Activated CD4-positive, alpha-beta T cell treated with anti-CD3 and anti-CD28 coated beads for 36 hours (primary cell): ENCODE data around the gene C1RL. TPM values are rescaled to one million over a fixed set of nuclear protein-coding genes. Genes with fewer than 3 reads are reported as not detected.

Experiments used
- ATAC-seq: fragments of 200-7000 bp; cut with Tn5 transposase; one replicate; pipeline ENCODE4 v1.10.0; 2021; ENCODE audit warnings: mild to moderate bottlenecking, moderate library complexity
- CTCF ChIA-PET: fragments of 350-600 bp; sonication (Branson Sonifier 250); formaldehyde crosslinking; loops from one replicate; lab custom pipeline; 2021; ENCODE audit warnings: antibody characterized with exemption; lab: Charles Lee
- POLR2A ChIA-PET: fragments of 350-600 bp; sonication (Branson Sonifier 250); formaldehyde crosslinking; loops from one replicate; lab custom pipeline; 2021; ENCODE audit warnings: antibody characterized with exemption, inconsistent platforms; lab: Charles Lee
- DNase-seq: peaks from one replicate; pipeline ENCODE4 v3.0.0-alpha.2; 2020
- H3K27ac Mint-ChIP-seq: one replicate; pipeline ENCODE4 v1.8.0; 2021; ENCODE audit warnings: mixed read lengths
- H3K27me3 Mint-ChIP-seq: one replicate; pipeline ENCODE4 v1.8.0; 2021; ENCODE audit warnings: mixed read lengths
- H3K36me3 Mint-ChIP-seq: one replicate; pipeline ENCODE4 v1.8.0; 2021; ENCODE audit warnings: low read depth, mixed read lengths
- H3K4me1 Mint-ChIP-seq: one replicate; pipeline ENCODE4 v1.8.0; 2021; ENCODE audit warnings: mixed read lengths
- H3K4me3 Mint-ChIP-seq: one replicate; pipeline ENCODE4 v1.8.0; 2021; ENCODE audit warnings: mild to moderate bottlenecking, moderate library complexity, mixed read lengths
- H3K9me3 Mint-ChIP-seq: one replicate; pipeline ENCODE4 v1.8.0; 2021; ENCODE audit warnings: low read depth, mixed read lengths
- intact Hi-C, 2 experiments: fragments of 100-400 bp; cut with DNase I in 1 of 2; cut with micrococcal nuclease in 1 of 2; formaldehyde crosslinking; loops; one replicate each; pipeline versions ENCODE4 v1.14.2 to v1.15.1; 2022 to 2024; cut with DNase I, micrococcal nuclease
- total RNA-seq, 2 experiments: library from RNA; stranded (reverse); gene quantifications; one replicate each; pipeline ENCODE4 v1.2.3, GENCODE V29; 2021

The C1RL gene
- total RNA-seq, 2 experiments from 2014 or later: 17.3 to 18.9 TPM

DNA sequence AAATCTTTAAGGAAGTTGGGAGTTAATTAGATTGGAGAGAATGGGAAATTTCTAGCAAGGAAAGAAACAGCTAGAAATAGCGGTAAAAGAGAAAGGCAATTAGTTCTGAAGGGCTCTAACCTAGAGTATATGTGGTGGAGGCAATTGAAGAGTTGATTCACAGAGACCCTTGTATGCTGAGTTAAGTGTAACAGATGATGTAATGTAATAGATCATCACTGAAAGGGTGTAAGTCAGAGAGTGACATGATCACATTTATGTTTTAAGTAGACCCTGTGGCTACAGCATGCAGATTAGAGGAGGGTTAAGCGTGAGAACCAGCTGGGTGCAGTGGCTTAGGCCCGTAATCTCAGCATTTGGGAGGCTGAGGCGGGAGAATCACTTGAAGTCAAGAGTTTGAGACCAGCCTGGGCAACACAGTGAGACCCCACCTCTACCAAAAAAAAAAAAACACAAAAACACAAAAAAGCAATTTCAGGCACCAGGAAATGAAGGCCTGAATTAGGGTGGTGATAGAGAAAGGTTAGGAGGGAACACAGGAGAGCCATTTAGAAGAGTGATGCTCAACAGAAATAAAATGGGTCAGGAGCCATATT lies 16.7 kb upstream of the C1RL start:
- CTCF ChIA-PET: interaction anchor here (0.6 to 1.2 kb wide), 3 partner anchors 13 to 19 kb away, joined by 3 to 5 read pairs (median 3); no protein-coding TSS in a partner anchor
- Mint-ChIP-seq H3K4me1 (peaks cover 17% of the 10 kb centered on the region), H3K9me3 (no peaks in the 10 kb centered on the region), H3K27ac (no peak overlapping the region), H3K4me3 (no peak overlapping the region), H3K27me3 (no peaks in the 10 kb centered on the region), H3K36me3 (peaks cover 3% of the 10 kb centered on the region)
- ATAC-seq: no peak
- POLR2A ChIA-PET: no interaction called here
- DNase-seq: no peak
- intact Hi-C loops: no loop called here

DNA sequence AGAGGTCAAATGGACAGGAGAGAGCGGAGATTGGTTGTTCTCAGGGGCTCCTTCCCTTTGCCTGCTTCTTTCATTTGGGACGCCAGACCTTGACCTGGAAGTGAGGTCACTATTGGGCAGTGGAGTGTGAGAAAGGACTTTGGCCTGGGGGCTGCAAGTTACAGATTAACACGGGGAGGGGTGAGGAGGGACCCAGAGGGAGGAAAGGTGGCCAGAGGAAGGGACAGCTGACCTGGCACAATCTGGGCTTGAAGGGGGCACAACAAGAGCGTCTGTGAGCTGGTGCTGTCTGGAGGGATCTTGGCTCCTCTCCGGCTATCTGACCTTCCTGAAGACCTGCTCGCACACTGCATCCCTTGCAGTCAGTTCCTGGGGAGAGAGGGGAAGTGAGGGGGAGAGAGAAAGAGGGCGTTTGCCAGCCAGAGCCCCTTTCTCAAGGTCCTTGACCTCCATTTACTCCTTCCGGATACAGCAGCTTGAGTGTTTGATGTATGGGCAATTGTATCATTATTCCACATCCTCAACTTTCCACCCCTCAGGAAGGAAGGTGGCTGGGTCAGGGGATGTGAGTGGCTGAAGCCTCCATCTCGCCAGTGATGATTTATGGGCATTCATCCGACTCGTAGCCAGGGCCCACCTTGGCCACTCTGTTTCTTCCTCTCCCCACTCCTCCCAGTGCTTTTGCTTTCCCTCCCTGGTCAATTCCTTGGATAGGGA lies 14.9 kb upstream of the C1RL start:
- no peak overlapping the region for H3K27ac Mint-ChIP-seq
- ChIA-PET CTCF (interaction anchor here (1.1 kb wide), 1 partner anchor 10 kb away, joined by 3 read pairs; no protein-coding TSS in a partner anchor), POLR2A (no interaction called here)
- no peaks in the 10 kb centered on the region for H3K9me3 Mint-ChIP-seq
- DNase-seq (no peak), ATAC-seq (no peak)
- intact Hi-C loops: no loop called here
- peaks cover 3% of the 10 kb centered on the region for H3K36me3 Mint-ChIP-seq
- H3K4me3 Mint-ChIP-seq: no peak overlapping the region
- peaks cover 4% of the 10 kb centered on the region for H3K4me1 Mint-ChIP-seq
- no peaks in the 10 kb centered on the region for H3K27me3 Mint-ChIP-seq

DNA sequence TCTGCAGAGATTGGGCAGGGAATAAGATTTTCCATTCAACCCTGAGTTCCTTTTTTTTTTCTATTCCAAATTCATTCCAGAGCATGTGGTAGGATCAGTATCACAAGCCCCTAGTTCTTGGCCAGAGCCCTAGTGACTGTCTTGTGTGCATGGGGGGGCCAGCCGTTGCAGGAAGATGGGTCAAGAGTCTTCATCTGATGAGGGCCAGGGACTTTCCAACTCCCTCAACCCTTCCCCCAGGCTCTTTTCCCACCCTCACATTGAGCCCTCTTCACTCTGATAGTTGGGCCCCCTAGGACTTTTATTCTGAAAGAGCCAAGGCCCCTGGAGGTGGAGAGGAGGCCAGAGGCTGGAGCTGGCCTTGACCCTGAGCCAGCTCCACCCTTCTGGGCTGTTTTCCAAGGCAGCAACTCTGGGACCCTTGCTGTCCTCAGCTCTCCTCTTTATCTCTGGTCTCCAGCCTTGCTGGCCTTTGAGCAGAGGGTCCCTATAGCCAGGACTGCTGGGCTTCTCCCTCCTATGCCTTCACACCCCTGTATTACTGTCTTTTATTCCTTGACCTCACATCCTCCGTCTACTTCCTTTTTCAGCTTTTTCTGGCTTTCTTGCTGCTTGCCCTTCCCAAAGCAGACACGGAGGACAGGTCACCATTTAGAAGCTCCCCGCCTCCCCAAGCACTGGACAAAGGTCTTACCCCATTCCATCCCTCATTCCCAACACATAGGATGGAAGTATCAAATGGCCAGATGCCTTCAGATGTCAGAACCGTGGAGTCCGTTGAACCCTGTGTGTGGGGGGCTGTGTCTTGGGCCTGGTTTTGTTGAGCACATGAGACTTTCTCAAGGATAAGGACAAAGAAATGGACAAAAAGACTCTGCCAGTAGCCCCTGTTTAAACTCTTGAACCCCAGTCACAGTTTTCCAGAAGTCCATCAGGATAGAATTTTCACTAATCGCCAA lies 14.1 kb upstream of the C1RL start:
- ChIA-PET POLR2A (no interaction called here), CTCF (interaction anchor here (0.5 to 1.1 kb wide), 3 partner anchors 10 to 639 kb away, joined by 3 read pairs; no protein-coding TSS in a partner anchor)
- Mint-ChIP-seq H3K27me3 (no peaks in the 10 kb centered on the region), H3K9me3 (no peaks in the 10 kb centered on the region), H3K4me1 (no peaks in the 10 kb centered on the region), H3K27ac (no peak overlapping the region), H3K4me3 (no peak overlapping the region), H3K36me3 (peaks cover 8% of the 10 kb centered on the region)
- intact Hi-C loops: no loop called here
- ATAC-seq: no peak
- no peak for DNase-seq

DNA sequence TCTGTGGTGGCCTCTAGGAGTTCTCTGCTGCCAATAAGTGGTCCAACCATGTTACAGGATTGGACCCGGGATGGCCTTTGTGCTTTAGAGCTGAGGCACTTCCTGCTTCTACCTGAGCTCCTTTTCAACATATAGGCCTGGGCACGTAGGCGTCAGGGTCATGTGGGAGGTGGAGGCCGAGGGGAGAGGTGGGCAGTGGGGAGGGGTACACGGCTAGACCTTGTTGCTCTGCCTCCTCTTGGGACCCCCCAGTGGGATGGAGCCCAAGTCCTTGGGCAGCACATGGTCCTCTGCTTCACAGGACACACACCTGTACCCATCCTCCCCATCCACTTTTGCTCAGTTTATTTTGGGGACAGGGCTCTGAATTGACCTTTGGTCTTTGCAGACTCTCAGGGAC lies 12.3 kb upstream of the C1RL start:
- ChIA-PET CTCF (interaction anchor here (1.8 kb wide), 1 partner anchor 12 kb away, joined by 6 read pairs; the partner anchor contains the start of gene C1RL), POLR2A (no interaction called here)
- no peak overlapping the region for H3K4me3 Mint-ChIP-seq
- ATAC-seq (no peak), DNase-seq (no peak)
- H3K9me3 Mint-ChIP-seq: no peaks in the 10 kb centered on the region
- H3K36me3 Mint-ChIP-seq: peaks cover 19% of the 10 kb centered on the region
- intact Hi-C loops: no loop called here
- no peak overlapping the region for H3K27ac Mint-ChIP-seq
- H3K27me3 Mint-ChIP-seq: no peaks in the 10 kb centered on the region
- no peaks in the 10 kb centered on the region for H3K4me1 Mint-ChIP-seq

DNA sequence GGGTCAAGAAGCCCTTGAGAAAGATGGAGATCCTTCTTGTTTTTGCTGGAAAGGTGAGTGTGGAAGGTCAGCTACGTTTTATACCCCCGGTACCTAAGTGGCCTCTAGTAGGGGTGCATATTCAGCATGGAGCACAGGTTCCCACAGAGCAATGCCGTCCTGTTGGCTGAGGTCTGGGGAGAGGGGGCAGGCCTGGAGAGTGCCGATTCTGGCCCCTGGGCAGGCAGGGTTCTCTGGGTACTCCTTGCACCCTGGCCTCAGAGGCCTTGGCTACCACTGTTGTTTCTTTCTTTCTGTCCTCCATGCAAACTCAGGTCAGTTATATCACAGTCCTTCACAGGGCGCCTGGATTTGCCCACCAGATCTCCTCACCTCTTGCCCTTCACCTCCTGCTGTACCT lies 11.2 kb upstream of the C1RL start:
- DNase-seq: no peak
- Mint-ChIP-seq H3K9me3 (no peaks in the 10 kb centered on the region), H3K27me3 (no peaks in the 10 kb centered on the region), H3K4me1 (no peaks in the 10 kb centered on the region), H3K36me3 (peaks cover 30% of the 10 kb centered on the region), H3K4me3 (no peak overlapping the region), H3K27ac (no peak overlapping the region)
- ChIA-PET POLR2A (no interaction called here), CTCF (interaction anchor here (0.6 kb wide), 1 partner anchor 32 kb away, joined by 4 read pairs; no protein-coding TSS in a partner anchor)
- ATAC-seq: no peak
- intact Hi-C loops: no loop called here

DNA sequence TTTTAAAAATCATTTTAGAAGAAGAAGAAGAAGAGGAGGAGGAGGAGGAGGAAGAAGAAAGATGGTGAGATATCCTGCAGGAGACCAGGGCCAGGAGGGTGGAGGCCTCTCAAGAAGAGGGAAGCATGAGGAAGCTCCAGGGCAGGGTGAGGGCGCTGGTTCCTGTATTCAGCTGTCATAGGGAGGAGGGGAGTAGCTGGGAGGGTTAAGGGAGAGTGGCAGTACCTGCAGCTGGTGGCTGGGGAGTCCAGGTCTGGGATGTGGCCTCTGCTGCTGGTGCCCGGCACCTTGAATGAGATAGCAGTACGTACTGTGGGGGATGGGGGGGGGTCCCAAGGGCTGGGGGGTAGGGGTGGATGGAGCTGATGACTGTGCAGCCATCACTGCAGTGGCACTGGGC lies 9.9 kb upstream of the C1RL start:
- Mint-ChIP-seq H3K4me1 (no peaks in the 10 kb centered on the region), H3K36me3 (peaks cover 39% of the 10 kb centered on the region), H3K27ac (no peak overlapping the region), H3K27me3 (no peaks in the 10 kb centered on the region), H3K4me3 (no peak overlapping the region), H3K9me3 (no peaks in the 10 kb centered on the region)
- intact Hi-C loops: no loop called here
- ChIA-PET POLR2A (no interaction called here), CTCF (interaction anchor here (0.6 kb wide), 2 partner anchors 111 to 498 kb away, joined by 3 read pairs; no protein-coding TSS in a partner anchor)
- ATAC-seq (no peak), DNase-seq (peak; percentile 1)

DNA sequence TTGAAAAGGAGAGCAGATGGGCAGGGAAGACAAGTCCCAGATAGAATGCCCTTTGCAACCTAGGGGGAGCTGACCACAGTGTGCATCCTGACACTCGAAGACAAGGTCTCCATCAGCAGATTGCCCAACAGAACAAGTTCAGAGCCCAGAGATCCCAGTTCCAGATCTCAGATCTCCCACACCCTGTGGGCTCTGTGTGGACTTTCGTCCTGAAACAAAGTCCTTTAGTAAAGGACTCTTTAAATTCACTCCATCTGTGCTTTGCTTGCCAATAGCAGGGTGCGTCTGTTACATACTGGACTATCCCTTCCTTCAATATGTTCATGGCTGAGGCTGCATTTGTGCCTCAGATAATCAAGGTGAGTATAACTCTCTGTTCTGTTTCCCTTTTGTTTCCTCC lies 8.7 kb upstream of the C1RL start:
- Mint-ChIP-seq H3K4me3 (no peak overlapping the region), H3K36me3 (peaks cover 46% of the 10 kb centered on the region), H3K4me1 (peaks cover 6% of the 10 kb centered on the region), H3K27me3 (no peaks in the 10 kb centered on the region), H3K9me3 (no peaks in the 10 kb centered on the region), H3K27ac (no peak overlapping the region)
- CTCF ChIA-PET: interaction anchor here (0.5 to 1.0 kb wide), 4 partner anchors 9 to 184 kb away, joined by 3 read pairs; partner anchors contain the start of gene C1RL
- ATAC-seq (no peak), DNase-seq (no peak)
- POLR2A ChIA-PET: no interaction called here
- intact Hi-C loops: no loop called here

DNA sequence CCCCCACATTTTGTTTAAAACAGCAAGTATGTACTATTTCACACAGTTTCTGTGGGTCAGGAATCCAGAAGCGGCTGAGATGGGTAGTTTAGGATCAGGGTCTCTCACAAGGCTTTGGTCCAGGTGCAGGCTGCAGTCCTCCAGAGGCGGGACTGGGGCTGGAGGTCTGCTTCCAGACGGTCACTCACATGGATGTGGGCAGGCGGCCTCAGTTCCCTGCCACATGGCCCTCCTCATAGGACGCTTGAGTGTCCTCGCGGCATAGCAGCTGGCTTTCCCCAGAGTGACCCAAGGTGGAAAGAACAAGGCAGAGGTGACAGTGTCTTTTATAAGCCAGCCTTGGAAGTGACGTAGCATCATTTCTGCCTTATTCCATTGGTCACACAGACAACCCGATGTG lies 7.9 kb upstream of the C1RL start:
- no peak for ATAC-seq
- Mint-ChIP-seq H3K36me3 (peaks cover 46% of the 10 kb centered on the region), H3K9me3 (no peaks in the 10 kb centered on the region), H3K4me1 (peaks cover 6% of the 10 kb centered on the region), H3K27me3 (no peaks in the 10 kb centered on the region), H3K4me3 (no peak overlapping the region), H3K27ac (no peak overlapping the region)
- peak; percentile 2 for DNase-seq
- ChIA-PET CTCF (interaction anchor here (0.5 to 0.9 kb wide), 3 partner anchors 53 to 183 kb away, joined by 3 read pairs; no protein-coding TSS in a partner anchor), POLR2A (no interaction called here)
- intact Hi-C loops: no loop called here

DNA sequence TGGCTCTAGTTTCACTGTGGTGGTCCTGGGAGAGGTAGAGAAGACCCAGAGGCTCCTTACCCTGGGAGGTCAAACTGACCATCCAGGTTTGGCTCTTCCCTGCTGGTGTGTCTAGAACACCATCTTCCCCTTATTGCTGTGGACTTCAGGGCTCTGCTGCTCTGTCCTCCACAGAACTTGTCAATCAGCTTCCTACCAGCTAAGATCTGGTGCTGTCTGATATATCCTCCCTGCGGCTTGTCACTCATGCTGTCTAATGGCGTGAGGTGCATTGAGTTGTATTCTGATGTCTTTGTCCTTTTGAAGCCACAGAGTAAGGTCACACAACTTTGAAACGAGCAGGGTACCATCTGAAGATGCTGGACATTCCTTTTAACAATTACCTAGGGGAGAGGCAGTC lies 7.2 kb upstream of the C1RL start:
- ATAC-seq: no peak
- H3K27ac Mint-ChIP-seq: no peak overlapping the region
- no peak for DNase-seq
- intact Hi-C loops: no loop called here
- H3K27me3 Mint-ChIP-seq: no peaks in the 10 kb centered on the region
- H3K4me3 Mint-ChIP-seq: no peak overlapping the region
- ChIA-PET CTCF (interaction anchor here (0.6 to 0.7 kb wide), 4 partner anchors 9 to 449 kb away, joined by 3 read pairs; no protein-coding TSS in a partner anchor), POLR2A (no interaction called here)
- peaks cover 8% of the 10 kb centered on the region for H3K4me1 Mint-ChIP-seq
- peaks cover 45% of the 10 kb centered on the region for H3K36me3 Mint-ChIP-seq
- H3K9me3 Mint-ChIP-seq: no peaks in the 10 kb centered on the region

DNA sequence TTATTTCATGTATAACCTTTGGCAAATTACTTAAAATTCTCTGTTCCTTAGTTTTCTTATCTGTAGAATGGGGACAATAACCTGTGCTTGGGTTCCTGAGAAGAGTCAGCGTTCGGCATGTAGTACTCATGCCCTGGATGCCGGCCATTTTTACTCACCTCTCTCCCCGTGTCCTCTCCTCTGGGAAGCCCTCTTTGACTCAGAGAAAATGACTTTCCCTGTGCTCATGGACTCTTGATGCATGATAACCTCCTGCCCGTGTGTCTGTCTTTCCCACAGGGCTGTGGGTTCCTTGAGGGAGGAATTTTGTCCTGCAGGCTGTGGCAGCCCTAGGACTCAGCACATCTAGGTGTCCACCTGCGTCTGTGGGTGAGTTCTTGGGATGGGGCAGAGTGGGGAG lies 5.8 kb upstream of the C1RL start:
- peaks cover 51% of the 10 kb centered on the region for H3K36me3 Mint-ChIP-seq
- H3K27ac Mint-ChIP-seq: no peak overlapping the region
- CTCF ChIA-PET: interaction anchor here (0.6 to 0.9 kb wide), 2 partner anchors 170 kb away, joined by 3 read pairs; no protein-coding TSS in a partner anchor
- H3K4me1 Mint-ChIP-seq: peaks cover 16% of the 10 kb centered on the region
- no peaks in the 10 kb centered on the region for H3K9me3 Mint-ChIP-seq
- H3K27me3 Mint-ChIP-seq: no peaks in the 10 kb centered on the region
- DNase-seq (peak; percentile 2), ATAC-seq (no peak)
- POLR2A ChIA-PET: no interaction called here
- intact Hi-C loops: no loop called here
- no peak overlapping the region for H3K4me3 Mint-ChIP-seq

DNA sequence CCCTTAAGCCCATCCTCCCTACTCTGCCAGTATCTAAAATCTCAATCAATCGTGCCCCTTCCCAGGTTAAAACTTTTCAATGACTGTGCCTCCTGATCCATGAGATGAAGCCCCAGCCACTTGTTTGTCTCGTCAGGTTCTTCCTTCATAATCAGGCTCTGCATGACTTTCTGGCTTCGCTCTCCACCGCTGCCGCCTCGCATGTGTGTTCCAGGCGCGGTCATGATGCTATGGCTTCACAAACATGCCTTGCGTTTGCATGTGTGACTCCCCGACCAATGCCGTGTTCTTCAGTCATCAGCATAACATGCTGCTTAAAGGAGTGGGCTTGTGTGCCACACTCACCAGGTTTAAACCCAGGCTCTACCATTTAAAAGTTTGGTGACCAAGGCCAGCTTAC lies 5.0 kb upstream of the C1RL start:
- Mint-ChIP-seq H3K4me3 (no peak overlapping the region), H3K9me3 (no peaks in the 10 kb centered on the region), H3K4me1 (peaks cover 21% of the 10 kb centered on the region), H3K27me3 (no peaks in the 10 kb centered on the region), H3K27ac (no peak overlapping the region), H3K36me3 (peaks cover 51% of the 10 kb centered on the region)
- CTCF ChIA-PET: interaction anchor here (0.6 to 3.4 kb wide), 12 partner anchors 10 to 200 kb away, joined by 3 to 15 read pairs (median 3); partner anchors contain the start of gene CLSTN3
- POLR2A ChIA-PET: no interaction called here
- DNase-seq: no peak
- no peak for ATAC-seq
- intact Hi-C loops: no loop called here
